Neural progenitor cell (in vitro differentiated cells): Measurements from ENCODE around the gene CRYZL1.

Experiments
- EZH2 ChIP-seq: fragments of 200-600 bp; sonication (generic); IDR thresholded peaks from 2 replicates; pipeline ENCODE4 v1.6.1; 2017; ENCODE audit warnings: antibody characterized with exemption, mild to moderate bottlenecking, moderate library complexity
- TF ChIP-seq, protein P1 (sequence below): fragments of 200-600 bp; sonication (generic); IDR thresholded peaks from 2 replicates; pipeline ENCODE4 v1.5.1; 2017; ENCODE audit warnings: antibody characterized with exemption, mild to moderate bottlenecking

DNA sequence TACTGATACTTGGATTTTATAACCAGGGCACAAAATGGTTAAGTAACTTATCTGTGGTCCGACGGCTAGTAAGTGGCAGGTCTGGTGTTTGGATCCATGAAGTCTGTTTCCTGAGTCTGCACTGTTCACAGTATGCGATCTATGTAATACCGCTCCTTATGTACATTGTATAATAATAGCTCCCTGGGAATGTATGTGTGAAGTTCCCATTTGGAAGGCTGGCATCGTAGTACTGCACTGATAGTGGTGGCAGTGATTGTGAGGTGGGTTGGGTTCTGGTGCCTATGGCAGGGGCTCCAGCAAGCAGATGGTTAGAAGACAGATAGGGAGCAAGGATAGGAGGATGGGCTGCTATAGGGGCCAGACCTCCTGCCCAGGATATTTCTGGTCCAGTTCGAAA is 26.1 kb upstream of the CRYZL1 start:
- TF ChIP-seq, protein P1, sequence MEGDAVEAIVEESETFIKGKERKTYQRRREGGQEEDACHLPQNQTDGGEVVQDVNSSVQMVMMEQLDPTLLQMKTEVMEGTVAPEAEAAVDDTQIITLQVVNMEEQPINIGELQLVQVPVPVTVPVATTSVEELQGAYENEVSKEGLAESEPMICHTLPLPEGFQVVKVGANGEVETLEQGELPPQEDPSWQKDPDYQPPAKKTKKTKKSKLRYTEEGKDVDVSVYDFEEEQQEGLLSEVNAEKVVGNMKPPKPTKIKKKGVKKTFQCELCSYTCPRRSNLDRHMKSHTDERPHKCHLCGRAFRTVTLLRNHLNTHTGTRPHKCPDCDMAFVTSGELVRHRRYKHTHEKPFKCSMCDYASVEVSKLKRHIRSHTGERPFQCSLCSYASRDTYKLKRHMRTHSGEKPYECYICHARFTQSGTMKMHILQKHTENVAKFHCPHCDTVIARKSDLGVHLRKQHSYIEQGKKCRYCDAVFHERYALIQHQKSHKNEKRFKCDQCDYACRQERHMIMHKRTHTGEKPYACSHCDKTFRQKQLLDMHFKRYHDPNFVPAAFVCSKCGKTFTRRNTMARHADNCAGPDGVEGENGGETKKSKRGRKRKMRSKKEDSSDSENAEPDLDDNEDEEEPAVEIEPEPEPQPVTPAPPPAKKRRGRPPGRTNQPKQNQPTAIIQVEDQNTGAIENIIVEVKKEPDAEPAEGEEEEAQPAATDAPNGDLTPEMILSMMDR, result no peak
- TF ChIP-seq EZH2, result no peak
